CD4-positive, CD25-positive, alpha-beta regulatory T cell (primary cell): ENCODE results near the gene NFATC3. TPM values are rescaled to one million over a fixed set of nuclear protein-coding genes. Genes with fewer than 3 reads are reported as not detected.

Experiments
- ATAC-seq, 2 donors: fragments of 150-1000 bp; cut with Tn5 transposase; one replicate each; pipeline ENCODE4 v1.10.0; 2021; ENCODE audit warnings: low read depth in 2 of 2, moderate number of reproducible peaks in 2 of 2, moderate library complexity in 1 of 2
- DNase-seq, 3 donors: peaks; one replicate each; pipeline versions ENCODE4 v3.0.0 to v3.0.0-alpha.2; 2012 to 2022; ENCODE audit warnings: mixed read lengths in 1 of 3
- H3K27ac ChIP-seq: one replicate; pipeline ENCODE4 v1.7.0; 2013; ENCODE audit warnings: mild to moderate bottlenecking, low read length; ENCODE audit not compliant: insufficient read depth, poor library complexity, severe bottlenecking
- H3K27me3 ChIP-seq: one replicate; pipeline ENCODE4 v1.7.0; 2013; ENCODE audit warnings: low read length; ENCODE audit not compliant: control insufficient read depth, insufficient read depth
- H3K36me3 ChIP-seq: one replicate; pipeline ENCODE4 v1.7.0; 2013; ENCODE audit warnings: mild to moderate bottlenecking, low read length, moderate library complexity; ENCODE audit not compliant: control insufficient read depth, insufficient read depth
- H3K4me1 ChIP-seq: 2 replicates; pipeline ENCODE4 v1.7.0; 2013; ENCODE audit warnings: mild to moderate bottlenecking, low read length; ENCODE audit not compliant: insufficient read depth, control insufficient read depth, poor library complexity, severe bottlenecking
- H3K4me3 ChIP-seq: one replicate; pipeline ENCODE4 v1.7.0; 2013; ENCODE audit warnings: low read depth, mild to moderate bottlenecking, low read length, moderate library complexity
- H3K9me3 ChIP-seq, 2 experiments: 1 replicate in 1 of 2; 2 replicates in 1 of 2; pipeline ENCODE4 v1.7.0; 2013; ENCODE audit warnings: low read length in 2 of 2, mild to moderate bottlenecking in 1 of 2, moderate library complexity in 1 of 2; ENCODE audit not compliant: control insufficient read depth in 2 of 2
- H3K27ac Mint-ChIP-seq, 3 donors: one replicate each; pipeline ENCODE4 v1.8.0; 2020 to 2022; ENCODE audit warnings: mild to moderate bottlenecking in 3 of 3, mixed read lengths in 3 of 3, moderate library complexity in 2 of 3
- H3K27me3 Mint-ChIP-seq: one replicate; pipeline ENCODE4 v1.8.0; 2022; ENCODE audit warnings: mild to moderate bottlenecking, mixed read lengths
- H3K36me3 Mint-ChIP-seq: one replicate; pipeline ENCODE4 v1.8.0; 2020; ENCODE audit warnings: mixed read lengths
- H3K4me1 Mint-ChIP-seq, 4 donors: one replicate each; pipeline ENCODE4 v1.8.0; 2020 to 2022; ENCODE audit warnings: mixed read lengths in 4 of 4, mild to moderate bottlenecking in 1 of 4
- H3K4me3 Mint-ChIP-seq, 4 donors: one replicate each; pipeline ENCODE4 v1.8.0; 2020 to 2022; ENCODE audit warnings: mild to moderate bottlenecking in 4 of 4, mixed read lengths in 4 of 4, moderate library complexity in 3 of 4
- H3K9me3 Mint-ChIP-seq, 7 donors: one replicate each; pipeline ENCODE4 v1.8.0; 2020 to 2022; ENCODE audit warnings: mixed read lengths in 7 of 7, mild to moderate bottlenecking in 3 of 7, moderate library complexity in 2 of 7
- polyA plus RNA-seq, 4 donors: library from polyadenylated mRNA; unstranded; fragments of 300-500 nt; fragmentation: Illumina TruSeq; gene quantifications; one replicate each; pipeline ENCODE4 v1.2.3, GENCODE V29; 2021
- total RNA-seq: library from RNA; stranded (reverse); gene quantifications from one replicate; pipeline ENCODE4 v1.2.3, GENCODE V29; 2022

The NFATC3 gene
- total and polyA plus RNA-seq, 5 donors from 2014 or later: 52.0 to 115 (median 60.9) TPM

GRCh38 chr16:68055395-68055794, 29.8 kb upstream of the NFATC3 start:
- peaks cover 11 to 15% (median 12%) of the 10 kb centered on the region in 4 donors for H3K4me1 Mint-ChIP-seq
- Histone ChIP-seq H3K36me3 (peaks cover 32% of the 10 kb centered on the region), H3K4me3 (no peak overlapping the region), H3K27ac (no peak overlapping the region), H3K9me3 (no peaks in the 10 kb centered on the region), H3K27me3 (no peaks in the 10 kb centered on the region), H3K4me1 (no peaks in the 10 kb centered on the region)
- no peak for ATAC-seq
- DNase-seq: no peak
- H3K27me3 Mint-ChIP-seq: no peaks in the 10 kb centered on the region
- H3K4me3 Mint-ChIP-seq: no peak overlapping the region
- H3K9me3 Mint-ChIP-seq: no peaks in the 10 kb centered on the region
- H3K36me3 Mint-ChIP-seq: peaks cover 51% of the 10 kb centered on the region
- peak overlapping the region in 2 of 3 donors; percentile 25 to 65 for H3K27ac Mint-ChIP-seq

DNA sequence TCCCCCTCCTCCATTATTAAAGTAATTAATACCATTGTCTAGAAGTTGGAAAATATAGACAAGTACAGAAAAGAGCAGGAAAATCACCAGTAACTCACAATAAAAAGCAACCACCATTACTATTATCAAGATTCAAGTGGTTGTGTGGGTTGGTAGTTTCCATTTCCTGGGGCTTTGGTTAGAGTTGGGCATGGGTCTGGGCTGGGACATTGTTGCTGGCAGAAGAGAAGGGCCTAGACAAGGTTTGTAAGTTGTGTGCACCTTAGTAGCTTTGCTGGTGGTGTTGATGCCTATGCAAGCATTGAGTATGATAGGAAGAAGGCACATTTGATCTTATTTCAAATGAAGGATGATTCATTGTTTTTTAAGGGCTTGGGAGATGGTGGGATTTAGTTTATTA, 25.4 kb upstream of the NFATC3 start:
- Histone ChIP-seq H3K4me1 (peaks cover 23% of the 10 kb centered on the region), H3K4me3 (no peak overlapping the region), H3K9me3 (no peaks in the 10 kb centered on the region), H3K36me3 (peaks cover 11% of the 10 kb centered on the region), H3K27me3 (no peaks in the 10 kb centered on the region), H3K27ac (no peak overlapping the region)
- no peak for DNase-seq
- Mint-ChIP-seq H3K27ac (peak overlapping the region; percentile 1 to 77 (median 61)), H3K4me3 (peak overlapping the region in 1 of 4 donors; percentile 54), H3K9me3 (no peaks in the 10 kb centered on the region), H3K27me3 (no peaks in the 10 kb centered on the region), H3K4me1 (peaks cover 10 to 48% (median 33%) of the 10 kb centered on the region in 4 donors), H3K36me3 (peaks cover 32% of the 10 kb centered on the region)
- ATAC-seq: no peak

- H3K4me1 Mint-ChIP-seq: peaks cover 10 to 60% (median 40%) of the 10 kb centered on the region in 4 donors
Observed at GRCh38 chr16:68061396-68061795, 23.8 kb upstream of the NFATC3 start.

GRCh38 chr16:68062910-68063393, 22.2 kb upstream of the NFATC3 start:
- peaks cover 0 to 1% (median 0%) of the 10 kb centered on the region in 7 donors for H3K9me3 Mint-ChIP-seq
- Histone ChIP-seq H3K36me3 (peaks cover 2% of the 10 kb centered on the region), H3K27me3 (no peaks in the 10 kb centered on the region), H3K4me3 (peak overlapping the region; percentile 2), H3K27ac (peak overlapping the region; percentile 45), H3K9me3 (no peaks in the 10 kb centered on the region), H3K4me1 (peaks cover 31% of the 10 kb centered on the region)
- peaks cover 6 to 72% (median 46%) of the 10 kb centered on the region in 4 donors for H3K4me1 Mint-ChIP-seq
- peaks cover 24% of the 10 kb centered on the region for H3K36me3 Mint-ChIP-seq
- DNase-seq (peak in 2 of 3 donors; percentile 34 to 76), ATAC-seq (peak; percentile 64 to 67)
- peak overlapping the region; percentile 83 to 90 (median 86) for H3K27ac Mint-ChIP-seq
- H3K27me3 Mint-ChIP-seq: no peaks in the 10 kb centered on the region
- peak overlapping the region in 3 of 4 donors; percentile 43 to 61 (median 60) for H3K4me3 Mint-ChIP-seq

More at GRCh38 chr16:68061396-68061795, 23.8 kb upstream of the NFATC3 start:
- H3K9me3 ChIP-seq: no peaks in the 10 kb centered on the region
- no peaks in the 10 kb centered on the region for H3K27me3 ChIP-seq
- no peak overlapping the region for H3K4me3 ChIP-seq
- no peak overlapping the region for H3K27ac ChIP-seq
- no peaks in the 10 kb centered on the region for H3K27me3 Mint-ChIP-seq
- ATAC-seq (no peak), DNase-seq (no peak)
- peaks cover 0 to 1% (median 0%) of the 10 kb centered on the region in 7 donors for H3K9me3 Mint-ChIP-seq
- H3K36me3 Mint-ChIP-seq: peaks cover 23% of the 10 kb centered on the region
- H3K4me1 ChIP-seq: peaks cover 31% of the 10 kb centered on the region
- H3K36me3 ChIP-seq: peaks cover 4% of the 10 kb centered on the region
- H3K27ac Mint-ChIP-seq: peak overlapping the region; percentile 80 to 83 (median 80)
- H3K4me3 Mint-ChIP-seq: peak overlapping the region in 1 of 4 donors; percentile 26

DNA sequence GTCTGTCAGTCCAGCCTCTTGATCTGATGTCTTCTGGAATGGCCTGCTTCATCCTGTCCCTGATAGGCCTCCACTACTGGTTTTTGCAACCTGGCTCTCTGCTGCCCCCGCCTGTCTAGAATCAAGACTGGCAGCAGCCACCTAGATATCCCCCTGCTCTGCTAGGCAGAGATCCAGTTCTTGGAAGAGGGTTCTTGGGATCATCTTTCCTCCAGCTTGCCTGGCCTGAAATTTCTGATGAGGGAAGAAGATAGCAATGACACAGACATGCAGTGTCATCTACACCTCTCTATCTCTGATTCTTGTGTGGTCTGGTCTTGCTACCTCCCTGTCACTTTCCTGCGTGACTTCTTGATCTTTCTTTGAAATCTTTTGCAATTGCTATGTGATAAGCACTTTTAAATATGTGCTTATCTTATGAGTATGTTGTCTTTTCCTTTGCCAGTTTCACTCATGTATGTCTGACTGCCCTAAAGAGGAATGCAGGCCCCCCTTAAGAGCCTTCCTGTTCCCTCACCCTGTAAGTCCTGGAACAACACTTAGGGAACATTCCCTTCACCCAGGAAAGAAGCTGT, 20.3 kb upstream of the NFATC3 start:
- Histone ChIP-seq H3K4me3 (no peak overlapping the region), H3K27me3 (no peaks in the 10 kb centered on the region), H3K4me1 (peaks cover 37% of the 10 kb centered on the region), H3K36me3 (peaks cover 2% of the 10 kb centered on the region), H3K27ac (peak overlapping the region; percentile 43), H3K9me3 (no peaks in the 10 kb centered on the region)
- Mint-ChIP-seq H3K36me3 (peaks cover 16% of the 10 kb centered on the region), H3K4me1 (peaks cover 2 to 77% (median 46%) of the 10 kb centered on the region in 4 donors), H3K9me3 (peaks cover 0 to 1% (median 0%) of the 10 kb centered on the region in 7 donors), H3K27me3 (no peaks in the 10 kb centered on the region), H3K4me3 (peak overlapping the region in 3 of 4 donors; percentile 40 to 69 (median 47)), H3K27ac (peak overlapping the region; percentile 6 to 90 (median 88))
- DNase-seq (peak; percentile 56 to 80 (median 65)), ATAC-seq (peak; percentile 77 to 83)

DNA sequence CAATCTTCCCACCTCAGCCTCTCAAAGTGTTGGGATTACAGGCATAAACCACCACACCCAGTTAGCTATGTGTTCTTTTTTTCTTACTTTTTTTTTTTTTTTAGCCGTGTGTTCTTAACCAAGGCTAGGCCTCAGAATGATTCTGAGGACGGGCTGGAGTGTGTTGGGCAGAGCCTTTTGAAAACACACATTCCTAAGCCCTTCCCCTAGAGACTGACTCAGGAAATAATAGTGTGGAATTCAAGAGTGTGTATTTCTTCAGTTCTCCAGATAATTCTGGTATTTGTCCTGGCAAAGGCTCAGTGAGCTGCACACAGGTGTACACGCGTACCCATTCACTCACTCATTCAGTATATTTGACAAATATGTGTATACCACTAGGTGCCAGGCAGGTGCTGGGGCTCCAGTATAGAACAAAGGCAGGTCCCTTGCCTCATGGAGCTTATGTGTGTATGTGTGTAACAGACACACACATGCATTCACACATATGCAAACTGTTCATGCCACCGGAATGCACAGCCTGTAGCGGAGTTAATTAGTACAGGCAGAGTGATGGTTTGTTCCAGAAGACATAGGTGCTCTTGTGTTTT, 19.4 kb upstream of the NFATC3 start:
- Mint-ChIP-seq H3K27me3 (no peaks in the 10 kb centered on the region), H3K4me1 (peaks cover 9 to 82% (median 52%) of the 10 kb centered on the region in 4 donors), H3K27ac (peak overlapping the region; percentile 20 to 90 (median 51)), H3K36me3 (peaks cover 12% of the 10 kb centered on the region), H3K9me3 (peaks cover 0 to 1% (median 0%) of the 10 kb centered on the region in 7 donors), H3K4me3 (peak overlapping the region in 1 of 4 donors; percentile 36)
- DNase-seq (no peak), ATAC-seq (no peak)
- Histone ChIP-seq H3K27me3 (no peaks in the 10 kb centered on the region), H3K27ac (no peak overlapping the region), H3K9me3 (no peaks in the 10 kb centered on the region), H3K4me3 (no peak overlapping the region), H3K36me3 (peaks cover 2% of the 10 kb centered on the region), H3K4me1 (peaks cover 46% of the 10 kb centered on the region)

DNA sequence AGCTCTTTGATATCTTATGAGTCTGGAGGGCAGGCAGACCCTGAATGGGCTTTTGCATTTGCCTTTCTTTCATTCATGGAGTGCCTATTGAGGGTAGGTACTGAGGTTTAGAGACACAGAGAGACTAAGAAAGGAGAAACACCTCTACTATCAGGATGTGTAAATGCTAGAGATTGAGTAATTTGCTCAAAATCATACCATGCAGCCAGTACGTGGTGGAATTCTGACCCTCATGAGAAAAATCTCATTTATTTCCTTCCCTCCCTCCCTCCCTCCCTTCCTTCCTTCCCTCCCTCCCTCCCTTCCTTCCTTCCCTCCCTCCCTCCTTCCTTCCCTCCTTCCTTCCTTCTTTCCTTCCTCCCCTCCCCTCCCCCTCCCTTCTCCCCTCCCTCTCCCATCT, 18.4 kb upstream of the NFATC3 start:
- H3K36me3 Mint-ChIP-seq: peaks cover 8% of the 10 kb centered on the region
- no peaks in the 10 kb centered on the region for H3K9me3 ChIP-seq
- H3K27ac ChIP-seq: no peak overlapping the region
- peaks cover 56% of the 10 kb centered on the region for H3K4me1 ChIP-seq
- peak overlapping the region in 1 of 4 donors; percentile 36 for H3K4me3 Mint-ChIP-seq
- no peaks in the 10 kb centered on the region for H3K27me3 ChIP-seq
- peaks cover 0 to 1% (median 0%) of the 10 kb centered on the region in 7 donors for H3K9me3 Mint-ChIP-seq
- no peaks in the 10 kb centered on the region for H3K36me3 ChIP-seq
- DNase-seq (no peak), ATAC-seq (no peak)
- H3K27ac Mint-ChIP-seq: peak overlapping the region in 1 of 3 donors; percentile 90
- H3K4me1 Mint-ChIP-seq: peaks cover 14 to 83% (median 54%) of the 10 kb centered on the region in 4 donors
- H3K27me3 Mint-ChIP-seq: no peaks in the 10 kb centered on the region
- H3K4me3 ChIP-seq: no peak overlapping the region
